Testis (tissue), 2 donors: ENCODE data around the gene CYP3A7.
"Not testable (repeated sequence)": the region's sequence is repeated elsewhere in the genome, so short reads cannot be mapped to it uniquely, and the experiment has no call there.

ENCODE experiments used
- POLR2A ChIP-seq: fragments of 450-650 bp; IDR thresholded peaks from one replicate; pipeline ENCODE4 v1.6.1; 2017; ENCODE audit warnings: antibody characterized with exemption, mild to moderate bottlenecking, moderate library complexity
- TF ChIP-seq, protein P1 (sequence below), 3 experiments: fragments of 450-650 bp in 2 of 3; fragments of 200-600 bp in 1 of 3; sonication (generic) in 1 of 3; IDR thresholded peaks; one replicate each; pipeline ENCODE4 v1.5.1; 2016 to 2019; ENCODE audit warnings: antibody characterized with exemption in 3 of 3, mild to moderate bottlenecking in 2 of 3, moderate library complexity in 1 of 3

DNA sequence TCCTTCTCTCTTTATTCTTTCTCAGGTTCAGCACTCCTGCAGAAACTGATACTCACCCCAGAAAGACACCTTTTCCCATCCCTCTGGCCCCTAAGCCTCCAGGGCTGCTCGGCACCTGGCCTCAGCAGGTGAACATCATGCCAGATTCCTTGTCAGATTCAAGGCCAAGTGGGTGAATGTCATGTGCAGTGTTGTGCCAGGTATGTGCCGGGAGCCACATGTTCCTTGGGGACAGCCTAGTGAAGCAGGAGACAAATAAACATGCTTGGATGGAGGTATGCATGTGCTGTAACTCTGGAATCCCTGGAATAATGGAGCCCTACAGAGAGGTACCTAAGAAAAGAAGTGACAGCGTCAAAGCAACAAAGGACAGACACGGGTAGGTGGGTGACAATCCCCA is 1.7 kb upstream of the CYP3A7 start:
- TF ChIP-seq, protein P1, sequence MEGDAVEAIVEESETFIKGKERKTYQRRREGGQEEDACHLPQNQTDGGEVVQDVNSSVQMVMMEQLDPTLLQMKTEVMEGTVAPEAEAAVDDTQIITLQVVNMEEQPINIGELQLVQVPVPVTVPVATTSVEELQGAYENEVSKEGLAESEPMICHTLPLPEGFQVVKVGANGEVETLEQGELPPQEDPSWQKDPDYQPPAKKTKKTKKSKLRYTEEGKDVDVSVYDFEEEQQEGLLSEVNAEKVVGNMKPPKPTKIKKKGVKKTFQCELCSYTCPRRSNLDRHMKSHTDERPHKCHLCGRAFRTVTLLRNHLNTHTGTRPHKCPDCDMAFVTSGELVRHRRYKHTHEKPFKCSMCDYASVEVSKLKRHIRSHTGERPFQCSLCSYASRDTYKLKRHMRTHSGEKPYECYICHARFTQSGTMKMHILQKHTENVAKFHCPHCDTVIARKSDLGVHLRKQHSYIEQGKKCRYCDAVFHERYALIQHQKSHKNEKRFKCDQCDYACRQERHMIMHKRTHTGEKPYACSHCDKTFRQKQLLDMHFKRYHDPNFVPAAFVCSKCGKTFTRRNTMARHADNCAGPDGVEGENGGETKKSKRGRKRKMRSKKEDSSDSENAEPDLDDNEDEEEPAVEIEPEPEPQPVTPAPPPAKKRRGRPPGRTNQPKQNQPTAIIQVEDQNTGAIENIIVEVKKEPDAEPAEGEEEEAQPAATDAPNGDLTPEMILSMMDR (IDR thresholded peaks at IDR 0.05), result not testable (repeated sequence)
- TF ChIP-seq POLR2A, result not testable (repeated sequence)
